ENCODE data around the gene IRF4. TPM values are rescaled to one million over a fixed set of nuclear protein-coding genes. Genes with fewer than 3 reads are reported as not detected.

IRF4 gene
- total RNA-seq, 1 experiment from 2014 or later: 0.72 TPM

GRCh38 chr6:438634-439170 is 47.1 kb downstream of the IRF4 start:
- ChIA-PET CTCF (no interaction called here), POLR2A (no interaction called here)
- no peak for DNase-seq (ENCODE audit: low read depth, low spot score)
- in situ Hi-C loops (cut with HindIII; ENCODE audit: low pct_unique_long_range_greater_than_20kb, low sequenced_read_pairs): no loop called here
- intact Hi-C loops (cut with micrococcal nuclease; ENCODE audit: unreplicated experiment): no loop called here
- no peak for ATAC-seq
- H3K4me1 ChIP-seq (ENCODE audit: control insufficient read depth, insufficient read depth, low read length): no peaks in the 10 kb centered on the region
- H3K4me3 ChIP-seq (ENCODE audit: low read depth in 2 of 2, low read length in 2 of 2): no peak overlapping the region
- no peaks in the 10 kb centered on the region for H3K36me3 ChIP-seq (ENCODE audit: control insufficient read depth, insufficient read depth, low read length)
- H3K27me3 ChIP-seq (ENCODE audit: control insufficient read depth, insufficient read depth, low read length): no peaks in the 10 kb centered on the region
- TF ChIP-seq POLR2AphosphoS5 (IDR thresholded peaks at IDR 0.05; ENCODE audit: low read depth, low read length): no peak
- no peak for TF ChIP-seq SIN3A (IDR thresholded peaks at IDR 0.05; ENCODE audit: borderline replicate concordance, insufficient read depth, low read depth, low read length)
- TF ChIP-seq, protein P1, sequence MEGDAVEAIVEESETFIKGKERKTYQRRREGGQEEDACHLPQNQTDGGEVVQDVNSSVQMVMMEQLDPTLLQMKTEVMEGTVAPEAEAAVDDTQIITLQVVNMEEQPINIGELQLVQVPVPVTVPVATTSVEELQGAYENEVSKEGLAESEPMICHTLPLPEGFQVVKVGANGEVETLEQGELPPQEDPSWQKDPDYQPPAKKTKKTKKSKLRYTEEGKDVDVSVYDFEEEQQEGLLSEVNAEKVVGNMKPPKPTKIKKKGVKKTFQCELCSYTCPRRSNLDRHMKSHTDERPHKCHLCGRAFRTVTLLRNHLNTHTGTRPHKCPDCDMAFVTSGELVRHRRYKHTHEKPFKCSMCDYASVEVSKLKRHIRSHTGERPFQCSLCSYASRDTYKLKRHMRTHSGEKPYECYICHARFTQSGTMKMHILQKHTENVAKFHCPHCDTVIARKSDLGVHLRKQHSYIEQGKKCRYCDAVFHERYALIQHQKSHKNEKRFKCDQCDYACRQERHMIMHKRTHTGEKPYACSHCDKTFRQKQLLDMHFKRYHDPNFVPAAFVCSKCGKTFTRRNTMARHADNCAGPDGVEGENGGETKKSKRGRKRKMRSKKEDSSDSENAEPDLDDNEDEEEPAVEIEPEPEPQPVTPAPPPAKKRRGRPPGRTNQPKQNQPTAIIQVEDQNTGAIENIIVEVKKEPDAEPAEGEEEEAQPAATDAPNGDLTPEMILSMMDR (IDR thresholded peaks at IDR 0.05): no peak
- TF ChIP-seq, protein P2, sequence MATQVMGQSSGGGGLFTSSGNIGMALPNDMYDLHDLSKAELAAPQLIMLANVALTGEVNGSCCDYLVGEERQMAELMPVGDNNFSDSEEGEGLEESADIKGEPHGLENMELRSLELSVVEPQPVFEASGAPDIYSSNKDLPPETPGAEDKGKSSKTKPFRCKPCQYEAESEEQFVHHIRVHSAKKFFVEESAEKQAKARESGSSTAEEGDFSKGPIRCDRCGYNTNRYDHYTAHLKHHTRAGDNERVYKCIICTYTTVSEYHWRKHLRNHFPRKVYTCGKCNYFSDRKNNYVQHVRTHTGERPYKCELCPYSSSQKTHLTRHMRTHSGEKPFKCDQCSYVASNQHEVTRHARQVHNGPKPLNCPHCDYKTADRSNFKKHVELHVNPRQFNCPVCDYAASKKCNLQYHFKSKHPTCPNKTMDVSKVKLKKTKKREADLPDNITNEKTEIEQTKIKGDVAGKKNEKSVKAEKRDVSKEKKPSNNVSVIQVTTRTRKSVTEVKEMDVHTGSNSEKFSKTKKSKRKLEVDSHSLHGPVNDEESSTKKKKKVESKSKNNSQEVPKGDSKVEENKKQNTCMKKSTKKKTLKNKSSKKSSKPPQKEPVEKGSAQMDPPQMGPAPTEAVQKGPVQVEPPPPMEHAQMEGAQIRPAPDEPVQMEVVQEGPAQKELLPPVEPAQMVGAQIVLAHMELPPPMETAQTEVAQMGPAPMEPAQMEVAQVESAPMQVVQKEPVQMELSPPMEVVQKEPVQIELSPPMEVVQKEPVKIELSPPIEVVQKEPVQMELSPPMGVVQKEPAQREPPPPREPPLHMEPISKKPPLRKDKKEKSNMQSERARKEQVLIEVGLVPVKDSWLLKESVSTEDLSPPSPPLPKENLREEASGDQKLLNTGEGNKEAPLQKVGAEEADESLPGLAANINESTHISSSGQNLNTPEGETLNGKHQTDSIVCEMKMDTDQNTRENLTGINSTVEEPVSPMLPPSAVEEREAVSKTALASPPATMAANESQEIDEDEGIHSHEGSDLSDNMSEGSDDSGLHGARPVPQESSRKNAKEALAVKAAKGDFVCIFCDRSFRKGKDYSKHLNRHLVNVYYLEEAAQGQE (IDR thresholded peaks at IDR 0.05; ENCODE audit: insufficient read depth in 1 of 2, low read depth in 2 of 2, low read length in 1 of 2): no peak
- TF ChIP-seq TCF7L2 (IDR thresholded peaks at IDR 0.05; ENCODE audit: low read depth, low read length): no peak
- no peak overlapping the region for H3K27ac ChIP-seq (ENCODE audit: low read length)
- H3K9me3 ChIP-seq (ENCODE audit: control insufficient read depth, insufficient read depth, low read depth, low read length): no peaks in the 10 kb centered on the region
- BruUV-seq (replicated peaks): no TSS peak

DNA sequence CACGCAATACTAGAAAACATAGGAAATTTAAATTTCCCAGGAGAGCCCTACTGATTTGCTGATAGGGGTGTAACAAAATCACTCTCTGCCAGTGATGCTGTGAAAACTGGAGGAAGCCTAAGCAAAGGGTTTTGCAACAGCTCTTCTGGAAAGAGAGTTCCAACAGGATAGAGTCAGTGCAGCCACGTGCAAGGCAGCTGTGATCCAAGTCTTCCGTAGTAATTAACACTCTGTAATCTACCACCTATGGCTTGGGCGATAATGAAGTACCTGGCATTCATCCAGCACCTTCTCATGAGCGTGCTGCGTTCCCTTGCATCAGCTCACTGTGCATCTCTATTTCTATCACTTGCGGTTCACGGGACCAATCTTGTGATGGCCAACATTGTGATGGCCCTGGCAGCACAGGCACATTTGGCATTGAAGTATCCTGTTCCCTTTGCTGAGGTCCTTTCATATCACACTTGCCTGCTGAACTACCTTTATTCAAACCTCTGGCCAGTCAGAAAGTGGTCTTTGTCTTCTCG is 48.2 kb downstream of the IRF4 start:
- no peak for ATAC-seq
- Histone ChIP-seq H3K36me3 (ENCODE audit: control insufficient read depth, insufficient read depth, low read length) (no peaks in the 10 kb centered on the region), H3K27ac (ENCODE audit: low read length) (no peak overlapping the region), H3K27me3 (ENCODE audit: control insufficient read depth, insufficient read depth, low read length) (no peaks in the 10 kb centered on the region), H3K4me1 (ENCODE audit: control insufficient read depth, insufficient read depth, low read length) (no peaks in the 10 kb centered on the region), H3K9me3 (ENCODE audit: control insufficient read depth, insufficient read depth, low read depth, low read length) (no peaks in the 10 kb centered on the region), H3K4me3 (ENCODE audit: low read depth in 2 of 2, low read length in 2 of 2) (no peak overlapping the region)
- BruUV-seq (replicated peaks): no TSS peak
- TF ChIP-seq POLR2AphosphoS5 (IDR thresholded peaks at IDR 0.05; ENCODE audit: low read depth, low read length): no peak
- TF ChIP-seq, protein P2 (IDR thresholded peaks at IDR 0.05; ENCODE audit: insufficient read depth in 1 of 2, low read depth in 2 of 2, low read length in 1 of 2): no peak
- TF ChIP-seq, protein P1 (IDR thresholded peaks at IDR 0.05): no peak
- TF ChIP-seq TCF7L2 (IDR thresholded peaks at IDR 0.05; ENCODE audit: low read depth, low read length): no peak
- TF ChIP-seq SIN3A (IDR thresholded peaks at IDR 0.05; ENCODE audit: borderline replicate concordance, insufficient read depth, low read depth, low read length): no peak
- in situ Hi-C loops (cut with HindIII; ENCODE audit: low pct_unique_long_range_greater_than_20kb, low sequenced_read_pairs): no loop called here
- ChIA-PET CTCF (no interaction called here), POLR2A (no interaction called here)
- intact Hi-C loops (cut with micrococcal nuclease; ENCODE audit: unreplicated experiment): no loop called here
- no peak for DNase-seq (ENCODE audit: low read depth, low spot score)

Measured in Panc1 (cell line).